GM21529 (cell line): ENCODE measurements around the gene COMMD2.
A peak's percentile ranks its signal among the peaks of the same experiment; 100 is the strongest.

Source experiments
- ATAC-seq: cut with Tn5 transposase; IDR thresholded peaks from one replicate; pipeline ENCODE4 v1.9.1; 2021; ENCODE audit not compliant: unreplicated experiment

The COMMD2 gene

GRCh38 chr3:149752051-149752787, at the start of gene COMMD2:
TSS of gene COMMD2 (minus strand) at chr3:149752489. CDS start at chr3:149752444, 45 bp downstream.
- peak; percentile 99 for ATAC-seq

- no peak for ATAC-seq
Observed at GRCh38 chr3:149801639-149802038, 49.4 kb upstream of the COMMD2 start.

GRCh38 chr3:149801195-149801594, 48.9 kb upstream of the COMMD2 start:
- ATAC-seq: no peak

DNA sequence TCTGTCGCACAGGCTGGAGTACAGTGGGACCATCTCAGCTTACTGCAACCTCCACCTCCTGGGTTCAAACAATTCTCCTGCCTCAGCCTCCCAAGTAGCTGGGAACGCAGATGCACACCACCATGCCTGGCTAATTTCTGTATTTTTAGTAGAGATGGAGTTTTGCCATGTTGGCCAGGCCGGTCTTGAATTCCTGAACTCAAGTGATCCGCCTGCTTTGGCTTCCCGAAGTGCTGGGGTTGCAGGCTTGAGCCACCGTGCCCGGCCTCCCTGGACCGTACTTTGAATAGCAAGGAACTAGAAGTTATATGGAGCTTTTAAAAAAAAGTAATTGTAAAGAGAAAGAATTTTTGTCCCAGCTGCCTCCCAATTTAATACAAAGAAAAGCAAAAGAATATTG, 48.4 kb upstream of the COMMD2 start:
- ATAC-seq: no peak

DNA sequence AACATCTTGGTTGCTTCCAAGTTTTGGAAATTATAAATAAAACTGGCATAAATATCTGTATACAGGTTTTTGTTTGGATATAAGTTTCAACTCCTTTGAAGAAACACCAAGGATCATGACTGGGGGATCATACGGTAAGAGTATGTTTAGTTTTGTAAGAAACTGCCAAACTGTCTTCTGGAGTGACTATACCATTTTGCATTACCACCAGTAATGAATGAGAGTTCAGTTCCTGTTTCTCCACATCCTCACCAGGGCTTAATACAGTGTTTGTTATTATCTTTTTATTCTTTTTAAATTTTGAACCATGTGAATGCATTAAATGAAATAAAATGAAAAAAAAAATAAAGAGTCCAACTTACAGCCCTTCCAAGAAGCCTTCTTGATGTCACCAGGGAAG, 43.7 kb upstream of the COMMD2 start:
- ATAC-seq: no peak

DNA sequence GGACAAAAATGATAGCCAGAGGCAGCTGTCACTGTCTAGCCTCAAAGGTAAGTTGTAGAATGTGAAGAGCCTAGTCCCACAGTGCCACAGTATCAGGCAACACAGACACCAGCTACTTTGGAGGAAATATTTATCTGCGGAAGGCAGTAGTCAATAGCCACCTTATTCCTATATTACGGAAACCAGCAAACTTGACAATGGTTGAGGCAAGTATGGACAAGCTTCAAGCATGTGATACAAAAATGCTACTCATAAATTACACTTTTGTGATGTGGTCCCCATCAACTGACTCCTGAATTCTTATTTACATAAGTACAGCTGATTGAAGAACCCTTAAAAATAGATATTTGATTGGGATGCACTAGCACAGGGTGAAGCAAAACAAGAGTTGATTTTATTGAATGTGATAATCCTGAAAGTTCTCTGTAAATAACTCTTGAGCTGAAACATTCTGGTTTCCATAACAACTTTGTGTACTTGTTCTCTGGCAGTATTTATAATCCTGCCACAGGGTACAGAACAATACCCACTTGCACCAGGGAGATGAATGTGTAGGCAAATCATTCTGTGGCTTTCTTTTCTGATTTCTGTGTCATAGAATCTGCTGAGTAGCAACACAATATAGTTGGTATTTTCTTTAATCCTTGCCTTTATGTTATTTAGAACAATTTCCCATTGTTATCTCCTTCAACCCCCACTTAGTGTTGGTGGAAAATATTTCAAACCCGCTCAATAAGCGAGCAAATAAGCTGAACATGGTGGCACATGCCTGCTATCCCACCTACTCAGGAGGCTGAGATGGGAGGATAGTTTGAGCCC, 40.4 kb upstream of the COMMD2 start, which contains the start of gene ANKUB1:
Gene ANKUB1, minus strand, starts transcription at position 103 of the 819 bp plus-strand sequence. CDS start 188 bp downstream, outside the sequence.
- ATAC-seq: no peak

GRCh38 chr3:149790698-149791097, 38.4 kb upstream of the COMMD2 start:
- no peak for ATAC-seq

GRCh38 chr3:149790268-149790667, 38.0 kb upstream of the COMMD2 start:
- no peak for ATAC-seq

GRCh38 chr3:149784064-149784704, 31.9 kb upstream of the COMMD2 start:
- no peak for ATAC-seq

DNA sequence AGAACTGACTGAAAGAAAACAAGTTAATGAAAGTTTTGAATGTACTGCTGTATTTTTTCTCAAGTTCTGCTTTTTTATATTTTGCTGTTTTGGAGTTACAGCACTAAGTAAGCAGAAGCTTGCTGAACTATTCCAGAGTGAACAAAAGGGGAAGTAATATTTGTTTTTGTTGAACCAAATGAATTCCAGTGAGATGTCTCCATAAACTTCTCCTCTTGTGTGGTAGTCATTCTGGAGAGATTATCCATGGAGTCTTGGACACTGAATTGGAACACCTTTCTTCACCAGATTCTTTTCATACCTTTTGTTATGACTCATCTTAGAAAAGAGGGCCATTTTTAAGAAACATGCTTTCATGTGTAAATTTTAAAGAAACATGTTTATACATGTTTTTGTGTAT, 31.3 kb upstream of the COMMD2 start:
- ATAC-seq: no peak

- no peak for ATAC-seq
Observed at GRCh38 chr3:149781741-149782140, 29.5 kb upstream of the COMMD2 start.

- ATAC-seq: no peak
Observed at GRCh38 chr3:149781211-149781610, 28.9 kb upstream of the COMMD2 start.

DNA sequence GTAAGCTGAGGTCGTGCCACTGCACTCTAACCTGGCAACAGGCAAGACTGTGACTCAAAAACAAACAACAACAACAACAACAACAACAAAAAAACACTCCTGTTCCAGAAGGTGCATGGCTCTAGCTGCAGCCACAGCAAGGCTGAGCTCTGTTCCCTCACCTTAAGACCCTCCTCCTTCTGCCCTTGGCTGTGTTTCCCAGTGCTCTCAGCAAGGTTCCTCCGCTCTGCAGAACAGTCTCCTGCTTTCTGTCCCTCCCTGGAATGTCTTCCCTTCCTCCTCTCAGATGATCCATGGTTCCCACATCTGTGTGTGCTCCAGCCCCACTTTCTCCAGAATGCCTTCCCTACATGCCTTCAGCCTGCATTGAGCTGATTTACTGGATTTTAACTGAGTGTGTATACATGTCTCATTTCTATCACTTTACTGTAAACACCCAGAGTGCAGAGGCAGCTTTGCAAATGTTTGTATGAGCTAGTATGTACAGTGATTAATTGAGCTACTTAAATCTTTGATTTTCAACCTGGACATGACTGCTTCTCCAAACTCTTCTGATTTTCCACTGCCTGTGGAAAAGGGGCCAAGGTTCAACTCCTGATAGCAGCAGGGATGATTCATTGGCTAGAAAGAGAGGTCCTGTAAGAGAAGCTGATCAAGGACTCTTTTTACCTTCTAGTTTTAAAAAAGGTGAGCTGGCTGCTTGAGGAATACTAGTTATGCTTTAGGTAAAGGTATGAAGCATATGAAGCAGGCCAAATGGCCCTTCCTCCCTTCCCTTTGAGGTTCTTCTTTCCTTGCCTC, 25.3 kb upstream of the COMMD2 start:
- no peak for ATAC-seq

DNA sequence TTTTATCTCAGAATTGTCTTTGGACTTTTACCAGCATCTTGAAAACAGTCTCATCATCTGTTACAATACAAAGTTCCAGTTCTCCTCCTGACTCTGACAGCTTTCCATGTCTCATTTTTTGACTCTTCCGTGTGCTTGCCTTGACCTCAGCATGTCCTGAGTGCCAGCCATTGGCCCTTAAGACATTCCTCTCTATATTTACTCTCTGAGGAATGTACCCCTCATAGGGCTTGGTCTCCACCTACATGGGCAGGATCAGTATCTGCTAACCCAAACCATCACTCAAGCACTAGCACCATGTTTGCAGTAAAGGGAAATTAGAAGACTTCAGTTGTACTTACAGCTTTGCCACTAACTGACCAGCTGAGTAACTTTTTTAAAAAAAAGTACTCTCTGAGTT, 23.9 kb upstream of the COMMD2 start:
- no peak for ATAC-seq

DNA sequence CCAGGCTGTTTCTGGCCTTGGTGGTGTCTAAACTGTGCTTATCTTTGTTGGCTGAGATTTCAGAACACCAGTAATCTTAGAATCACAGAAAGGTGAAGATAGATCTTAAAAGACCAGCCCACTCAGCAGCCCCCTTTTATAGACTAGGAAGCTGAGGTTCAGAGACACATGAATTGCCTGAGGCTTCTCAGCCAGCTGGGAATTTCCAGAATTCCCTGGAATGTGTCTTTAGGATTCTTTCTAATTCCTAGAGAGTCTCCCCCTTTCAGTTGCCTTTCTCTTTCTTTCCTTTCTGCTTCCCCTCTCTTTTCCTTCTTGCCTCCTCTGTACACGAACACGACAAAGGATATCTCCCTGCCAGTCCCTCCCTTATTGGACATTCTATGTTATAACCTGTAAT, 20.6 kb upstream of the COMMD2 start:
- no peak for ATAC-seq

DNA sequence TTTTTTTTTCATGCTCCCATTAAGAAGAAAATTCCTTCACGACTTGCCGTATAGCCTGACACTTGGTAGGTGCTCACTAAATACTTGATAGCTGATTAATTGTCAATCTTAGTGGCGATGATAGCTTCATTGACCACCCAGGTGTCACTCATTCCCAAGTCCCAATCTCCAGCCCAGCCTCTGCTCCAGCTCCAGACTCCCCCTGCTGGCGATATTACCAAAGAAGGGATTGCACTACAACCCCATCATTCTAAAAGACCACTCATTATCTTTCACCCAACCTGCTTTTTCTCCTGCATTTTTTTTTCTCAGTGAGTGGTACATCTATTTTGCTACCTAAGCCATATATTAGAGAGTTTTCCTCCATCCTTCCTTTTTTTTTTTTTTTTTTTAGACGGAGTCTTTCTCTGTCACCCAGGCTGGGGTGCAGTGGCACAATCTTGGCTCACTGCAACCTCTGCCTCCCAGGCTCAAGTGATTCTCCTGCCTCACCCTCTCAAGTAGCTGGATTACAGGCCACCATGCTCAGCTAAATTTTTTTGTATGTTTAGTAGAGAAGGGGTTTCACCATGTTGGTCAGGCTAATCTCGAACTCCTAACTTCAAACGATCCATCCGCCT, 19.5 kb upstream of the COMMD2 start:
- ATAC-seq: peak; percentile 53

DNA sequence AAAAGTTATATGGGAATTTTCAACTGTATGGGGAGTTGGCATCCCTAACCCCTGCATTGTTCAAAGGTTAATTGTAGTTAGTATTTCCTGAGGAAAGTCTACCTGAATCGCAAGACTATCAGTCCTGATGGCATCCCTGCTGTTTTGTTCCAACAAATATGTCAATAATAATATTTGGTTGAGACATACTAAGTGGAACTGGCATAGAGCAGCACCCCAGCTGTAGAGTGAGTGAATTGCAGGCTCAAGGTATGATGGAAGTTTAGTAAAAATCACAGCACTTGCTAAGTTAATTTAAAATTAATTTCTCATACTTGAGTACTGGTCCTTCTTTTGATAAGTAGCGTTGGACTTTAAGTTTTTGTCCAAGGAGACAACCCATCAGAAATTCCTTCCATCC, 18.0 kb upstream of the COMMD2 start:
- no peak for ATAC-seq

- ATAC-seq: no peak
Observed at GRCh38 chr3:149768704-149769103, 16.4 kb upstream of the COMMD2 start.

GRCh38 chr3:149767720-149768119, 15.4 kb upstream of the COMMD2 start:
- ATAC-seq: no peak

DNA sequence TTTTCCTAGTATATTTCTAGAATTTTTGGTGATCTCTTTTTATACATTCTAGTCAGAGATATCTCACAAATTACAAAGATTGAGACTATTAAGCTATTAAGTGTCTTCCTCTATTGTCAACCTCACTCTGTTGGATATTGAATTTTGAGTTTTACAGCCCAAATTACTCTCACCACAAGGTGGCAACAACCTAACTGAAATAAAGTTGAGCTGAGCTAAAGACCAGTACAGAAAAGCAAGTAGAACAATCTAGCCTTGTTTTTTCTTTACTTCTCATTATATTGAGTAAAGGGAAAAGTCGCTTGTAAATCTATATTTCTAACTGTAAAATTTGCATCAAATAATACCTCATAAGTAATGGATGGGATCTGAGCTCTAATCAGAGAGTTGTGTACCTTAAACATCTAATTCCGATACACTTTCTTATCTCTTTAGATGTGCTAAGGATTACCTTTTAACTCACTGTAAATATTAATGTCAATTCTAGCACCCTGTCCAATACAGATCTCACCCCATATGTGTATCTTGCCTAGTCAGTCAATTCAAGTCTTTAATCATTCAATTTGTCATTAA, 13.6 kb upstream of the COMMD2 start:
- no peak for ATAC-seq
